T-helper 9 cell (primary cell): Measurements from ENCODE around the gene TMF1.

Source experiments
- DNase-seq: peaks from one replicate; pipeline ENCODE4 v3.0.0-alpha.2; 2020
- total RNA-seq, 2 donors: gene quantifications; one replicate each; lab custom pipeline; 2026; lab: John Stamatoyannopoulos, UW

TMF1 gene, protein sequence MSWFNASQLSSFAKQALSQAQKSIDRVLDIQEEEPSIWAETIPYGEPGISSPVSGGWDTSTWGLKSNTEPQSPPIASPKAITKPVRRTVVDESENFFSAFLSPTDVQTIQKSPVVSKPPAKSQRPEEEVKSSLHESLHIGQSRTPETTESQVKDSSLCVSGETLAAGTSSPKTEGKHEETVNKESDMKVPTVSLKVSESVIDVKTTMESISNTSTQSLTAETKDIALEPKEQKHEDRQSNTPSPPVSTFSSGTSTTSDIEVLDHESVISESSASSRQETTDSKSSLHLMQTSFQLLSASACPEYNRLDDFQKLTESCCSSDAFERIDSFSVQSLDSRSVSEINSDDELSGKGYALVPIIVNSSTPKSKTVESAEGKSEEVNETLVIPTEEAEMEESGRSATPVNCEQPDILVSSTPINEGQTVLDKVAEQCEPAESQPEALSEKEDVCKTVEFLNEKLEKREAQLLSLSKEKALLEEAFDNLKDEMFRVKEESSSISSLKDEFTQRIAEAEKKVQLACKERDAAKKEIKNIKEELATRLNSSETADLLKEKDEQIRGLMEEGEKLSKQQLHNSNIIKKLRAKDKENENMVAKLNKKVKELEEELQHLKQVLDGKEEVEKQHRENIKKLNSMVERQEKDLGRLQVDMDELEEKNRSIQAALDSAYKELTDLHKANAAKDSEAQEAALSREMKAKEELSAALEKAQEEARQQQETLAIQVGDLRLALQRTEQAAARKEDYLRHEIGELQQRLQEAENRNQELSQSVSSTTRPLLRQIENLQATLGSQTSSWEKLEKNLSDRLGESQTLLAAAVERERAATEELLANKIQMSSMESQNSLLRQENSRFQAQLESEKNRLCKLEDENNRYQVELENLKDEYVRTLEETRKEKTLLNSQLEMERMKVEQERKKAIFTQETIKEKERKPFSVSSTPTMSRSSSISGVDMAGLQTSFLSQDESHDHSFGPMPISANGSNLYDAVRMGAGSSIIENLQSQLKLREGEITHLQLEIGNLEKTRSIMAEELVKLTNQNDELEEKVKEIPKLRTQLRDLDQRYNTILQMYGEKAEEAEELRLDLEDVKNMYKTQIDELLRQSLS
- total RNA-seq, result 216 to 235 reads per million in 2 donors

DNA sequence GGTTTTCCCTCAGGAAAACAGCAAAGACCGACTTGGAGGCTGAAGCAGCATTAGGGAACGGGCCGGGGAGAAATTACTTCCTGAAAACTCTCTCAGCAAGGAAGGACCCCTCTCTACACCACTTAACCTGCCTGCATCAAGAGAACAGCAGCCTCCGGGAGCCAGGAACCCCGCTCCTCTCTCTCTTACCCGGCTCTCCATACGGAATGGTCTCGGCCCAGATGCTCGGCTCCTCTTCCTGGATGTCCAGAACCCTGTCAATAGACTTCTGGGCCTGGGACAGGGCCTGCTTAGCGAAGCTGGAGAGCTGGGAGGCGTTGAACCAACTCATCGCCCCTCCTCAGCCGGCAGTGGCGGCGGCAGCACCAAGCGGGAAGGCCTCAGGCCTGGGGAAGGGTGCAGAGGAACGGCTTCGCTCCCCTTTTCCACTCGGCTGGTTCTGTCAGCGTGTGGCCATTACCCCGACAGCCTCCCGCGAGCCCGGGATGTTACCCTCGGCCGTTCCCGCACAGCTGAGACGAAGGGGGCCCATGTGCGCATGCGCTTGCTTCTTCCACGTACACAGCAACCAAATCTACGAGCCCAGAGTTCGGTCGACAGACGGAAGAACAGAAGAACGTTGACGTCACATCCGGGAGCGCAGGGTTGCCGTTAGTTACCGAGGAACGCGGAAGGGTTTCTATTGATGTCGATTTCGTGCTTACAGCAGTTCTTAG lies at the start of gene TMF1:
Gene TMF1, minus strand, starts transcription at position 578 of the 716 bp plus-strand sequence. Its CDS starts 247 bp downstream, at position 331.
- DNase-seq, result peak; percentile 97

DNA sequence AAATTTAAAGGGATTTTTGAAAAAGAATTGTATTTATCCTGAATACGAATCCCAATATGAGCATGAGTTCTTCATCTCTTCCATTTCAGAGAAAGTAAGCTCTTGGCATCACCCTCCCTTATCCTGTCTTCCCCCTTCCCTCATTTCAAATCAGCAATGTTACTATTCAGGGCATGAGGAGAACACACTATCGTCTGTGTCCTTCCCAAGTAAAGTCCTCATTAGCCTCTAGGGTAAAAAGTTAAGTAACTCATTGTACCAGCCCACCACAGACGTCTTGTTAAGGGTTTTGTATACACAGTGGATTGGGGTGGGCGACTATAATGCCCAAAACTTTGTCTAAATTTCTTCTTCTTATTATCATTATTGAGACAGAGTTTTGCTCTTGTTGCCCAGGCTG lies 47.4 kb upstream of the TMF1 start:
- no peak for DNase-seq

DNA sequence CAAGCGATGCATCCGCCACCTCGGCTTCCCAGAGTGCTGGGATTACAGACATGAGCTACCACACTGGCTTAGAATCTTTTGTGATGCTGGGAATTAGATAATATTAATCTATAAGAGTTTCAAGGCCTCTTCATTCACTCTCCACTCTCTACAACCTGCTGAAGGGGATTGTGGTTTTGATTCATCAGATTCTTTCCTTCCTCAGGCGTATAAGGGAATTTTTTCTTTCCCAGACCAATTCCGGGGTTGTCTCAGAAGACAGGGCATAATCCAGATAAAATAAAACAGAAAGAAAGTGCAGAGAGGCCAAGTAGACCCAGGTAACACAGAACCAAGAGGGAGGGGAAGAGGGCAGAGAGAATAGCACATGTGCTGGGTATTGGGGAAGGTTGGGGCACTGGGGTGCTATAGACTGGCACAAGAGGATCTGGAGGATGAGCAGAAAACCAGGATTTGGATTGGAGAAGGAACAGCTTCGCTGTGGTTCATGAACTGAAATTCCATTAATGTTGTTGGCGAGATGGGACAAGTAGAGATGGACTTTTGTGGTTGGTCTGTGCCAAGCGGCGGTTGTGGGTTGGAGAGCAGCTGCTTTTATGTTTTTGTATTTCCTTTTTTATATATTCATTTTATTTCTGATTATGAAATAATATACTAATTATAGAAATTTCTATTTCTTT lies 45.4 kb upstream of the TMF1 start:
- no peak for DNase-seq

DNA sequence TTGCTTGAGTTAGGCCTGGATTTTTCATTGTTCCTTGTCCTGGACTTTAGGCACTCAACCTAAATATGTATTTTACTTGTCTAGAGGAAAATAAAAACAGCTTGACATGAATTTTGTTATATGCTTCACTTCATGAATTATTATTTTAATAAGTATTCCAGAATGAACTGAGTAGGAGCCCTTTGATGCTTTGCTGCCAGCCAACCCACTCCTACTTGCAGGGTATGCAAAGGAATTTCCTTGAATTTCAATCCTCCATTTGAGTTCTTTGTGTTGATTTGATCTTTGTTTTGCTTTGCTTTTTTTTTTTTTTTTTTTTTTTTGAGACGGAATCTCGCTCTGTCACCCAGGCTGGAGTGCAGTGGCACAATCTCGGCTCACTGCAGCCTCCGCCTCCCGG lies 44.2 kb upstream of the TMF1 start:
- no peak for DNase-seq

DNA sequence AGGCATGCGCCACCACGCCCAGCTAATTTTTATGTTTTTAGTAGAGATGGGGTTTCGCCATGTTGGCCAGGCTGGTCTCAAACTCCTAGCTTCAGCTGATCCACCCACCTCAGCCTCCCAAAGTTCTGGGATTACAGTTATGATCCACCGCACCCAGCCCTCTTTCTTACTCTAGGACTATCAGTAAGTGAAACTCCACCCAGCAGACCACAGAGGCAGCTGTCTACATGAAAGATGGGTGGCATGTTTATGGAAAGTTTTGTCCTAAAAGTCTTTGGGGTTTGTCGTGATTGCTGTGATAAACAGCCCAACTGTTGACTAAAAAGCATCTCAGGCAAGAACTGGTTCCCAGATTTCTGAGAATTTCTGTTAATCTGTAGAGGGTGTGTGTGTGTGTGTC lies 43.5 kb upstream of the TMF1 start:
- no peak for DNase-seq

DNA sequence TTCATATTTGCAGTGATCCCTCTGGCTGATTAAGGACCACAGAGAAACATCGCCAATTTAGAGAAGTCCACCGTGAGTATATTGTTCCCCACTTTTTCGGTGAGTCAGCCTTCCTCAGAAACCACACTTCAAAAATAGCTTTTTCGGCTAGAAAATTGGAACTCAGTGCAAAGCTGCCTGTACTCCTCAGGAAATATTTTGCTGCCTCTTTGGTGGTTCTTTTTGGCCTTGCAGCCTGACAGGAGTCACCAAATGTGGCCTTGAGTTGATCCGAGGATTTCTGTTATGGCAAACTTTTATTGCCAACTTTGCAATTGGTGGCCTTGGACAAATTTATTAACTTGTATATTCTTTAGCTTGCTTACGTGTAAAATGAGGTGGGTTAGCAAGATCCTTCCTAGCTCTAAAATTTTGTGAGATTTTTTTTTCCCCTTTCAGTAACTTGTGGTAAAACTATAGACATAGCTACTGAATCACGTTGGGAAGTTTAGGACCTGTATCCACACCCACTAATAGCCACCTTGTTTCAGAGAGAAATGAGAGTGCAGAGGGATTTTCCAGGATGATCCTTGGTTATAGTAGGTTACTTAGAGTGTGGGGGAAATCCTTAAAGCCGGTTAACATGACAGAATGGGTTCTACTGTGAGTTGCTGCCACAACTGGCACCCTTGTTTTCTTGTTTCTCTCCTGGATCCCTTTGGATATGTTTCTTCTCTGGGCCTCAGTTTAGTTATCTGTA lies 42.5 kb upstream of the TMF1 start:
- no peak for DNase-seq

DNA sequence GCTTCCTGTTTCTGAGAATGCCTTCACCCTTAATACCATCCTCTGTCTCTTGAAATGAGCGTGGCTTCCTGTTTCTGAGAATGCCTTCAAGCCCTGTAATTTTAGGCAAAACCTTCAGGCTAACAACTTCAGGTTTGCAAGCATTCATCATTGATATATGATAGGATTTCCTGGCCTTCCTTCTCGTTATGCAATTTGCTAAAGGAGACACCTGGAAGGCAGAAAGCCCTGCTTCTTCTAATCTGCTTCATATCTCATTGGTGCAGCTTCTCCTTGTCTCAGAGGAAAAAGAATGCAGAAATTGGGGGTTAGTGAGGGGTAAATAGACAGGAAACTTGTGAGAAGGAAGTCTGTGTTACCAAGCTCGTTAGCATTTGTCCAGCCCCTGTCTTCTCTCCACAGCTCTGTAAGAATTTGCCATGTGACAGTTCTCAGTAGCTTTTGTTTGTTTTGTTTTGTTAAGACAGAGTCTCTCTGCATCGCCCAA lies 39.9 kb upstream of the TMF1 start:
- DNase-seq, result no peak

DNA sequence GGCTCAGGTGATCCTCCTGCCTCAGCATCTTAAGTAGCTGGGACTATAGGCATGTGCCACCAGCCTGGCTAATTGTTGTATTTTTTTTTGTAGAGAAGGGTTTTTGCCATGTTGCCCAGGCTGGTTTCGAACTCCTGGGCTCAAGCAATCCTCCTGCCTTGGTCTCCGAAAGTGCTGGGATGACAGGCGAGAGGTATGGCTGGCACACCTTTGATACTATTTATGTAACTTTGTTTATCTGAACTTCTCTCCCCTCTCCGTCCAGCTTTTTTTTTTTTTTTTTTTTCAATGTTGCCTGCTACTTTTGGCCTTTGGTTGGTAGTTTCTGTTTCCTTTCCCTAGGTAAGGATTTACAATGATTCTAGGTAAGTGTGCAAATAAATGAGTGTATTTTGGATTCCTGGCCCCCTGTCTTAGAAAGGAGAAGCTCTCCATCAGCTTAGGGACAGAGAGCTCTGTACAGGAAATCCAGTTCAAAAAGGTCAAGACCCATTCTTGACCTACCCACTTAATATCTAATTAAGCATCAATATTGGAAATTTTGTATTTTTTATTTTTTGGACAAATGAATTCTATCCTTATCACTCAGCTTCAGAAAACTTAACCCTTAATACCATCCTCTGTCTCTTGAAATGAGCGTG lies 39.4 kb upstream of the TMF1 start:
- no peak for DNase-seq

DNA sequence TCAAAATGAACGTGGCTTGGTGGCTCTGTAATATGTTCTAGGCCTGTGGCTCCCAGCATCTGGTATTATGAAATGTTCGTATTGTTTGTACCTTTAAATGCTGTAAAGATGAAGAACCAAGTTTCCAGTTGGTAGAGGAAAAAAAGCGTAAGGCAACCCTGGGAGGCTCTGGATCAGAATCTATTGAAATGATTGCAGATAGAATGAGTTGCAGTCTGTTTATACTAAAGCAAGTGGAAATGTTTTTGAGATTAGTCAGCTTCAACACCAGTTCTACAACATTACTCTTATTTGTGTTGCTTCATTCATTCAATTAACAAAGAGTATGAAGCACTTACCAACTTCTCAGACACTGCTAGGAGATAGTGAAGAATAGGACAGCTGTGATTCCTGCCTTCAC lies 37.9 kb upstream of the TMF1 start:
- DNase-seq, result no peak

DNA sequence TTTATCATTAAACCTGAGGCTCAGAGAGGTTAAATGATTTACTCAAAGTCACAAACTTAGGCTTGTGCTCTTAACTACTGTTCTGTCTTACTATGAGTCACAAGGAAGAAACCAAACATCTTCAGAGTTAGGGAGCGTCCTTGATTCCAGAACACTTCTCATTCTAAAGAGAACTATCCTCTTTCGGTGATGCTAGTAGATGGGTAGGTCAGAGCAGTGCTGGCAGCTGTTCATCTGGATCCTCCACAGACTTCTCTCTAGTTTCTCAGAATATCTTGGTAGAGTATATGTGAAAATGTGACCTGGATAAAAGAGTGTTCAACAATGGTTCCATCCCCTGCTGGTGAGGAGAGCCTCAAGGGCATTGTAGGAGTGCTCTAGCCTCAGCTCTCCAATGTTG lies 35.9 kb upstream of the TMF1 start:
- no peak for DNase-seq

DNA sequence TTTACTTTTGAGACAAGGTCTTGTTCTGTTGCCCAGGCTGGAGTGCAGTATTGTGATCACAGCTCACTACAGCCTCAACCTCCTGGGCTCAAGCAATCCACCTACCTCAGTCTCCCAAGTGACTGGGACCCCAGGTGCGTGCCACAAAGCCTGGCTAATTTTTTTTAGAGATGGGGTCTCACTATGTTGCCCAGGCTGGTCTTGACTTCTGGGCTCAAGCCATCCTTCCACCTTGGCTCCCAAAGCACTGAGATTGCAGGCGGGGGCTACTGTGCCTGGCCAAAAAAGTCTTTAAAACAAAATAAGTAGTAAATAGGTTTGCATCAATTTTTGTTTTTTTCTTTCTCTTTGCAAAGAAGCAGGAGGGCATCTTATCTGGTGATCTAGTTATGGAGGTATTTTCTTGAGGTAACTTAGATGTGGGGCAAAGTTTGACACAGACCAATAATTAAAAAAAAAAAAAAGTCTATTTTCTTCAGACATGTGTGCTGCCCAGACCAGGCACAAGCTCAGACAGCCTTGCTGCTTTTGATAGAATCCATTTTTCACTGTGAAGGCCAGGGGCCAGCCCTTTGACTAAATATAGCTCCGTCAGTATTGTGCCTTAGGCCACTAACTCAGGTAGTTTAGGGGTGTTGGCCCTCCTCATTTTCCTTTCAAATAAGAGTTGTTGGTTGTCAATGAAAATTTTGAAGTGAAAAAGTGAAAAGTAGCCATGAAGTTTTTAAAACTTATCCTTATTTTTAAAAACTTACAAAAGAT lies 35.1 kb upstream of the TMF1 start:
- DNase-seq, result no peak

DNA sequence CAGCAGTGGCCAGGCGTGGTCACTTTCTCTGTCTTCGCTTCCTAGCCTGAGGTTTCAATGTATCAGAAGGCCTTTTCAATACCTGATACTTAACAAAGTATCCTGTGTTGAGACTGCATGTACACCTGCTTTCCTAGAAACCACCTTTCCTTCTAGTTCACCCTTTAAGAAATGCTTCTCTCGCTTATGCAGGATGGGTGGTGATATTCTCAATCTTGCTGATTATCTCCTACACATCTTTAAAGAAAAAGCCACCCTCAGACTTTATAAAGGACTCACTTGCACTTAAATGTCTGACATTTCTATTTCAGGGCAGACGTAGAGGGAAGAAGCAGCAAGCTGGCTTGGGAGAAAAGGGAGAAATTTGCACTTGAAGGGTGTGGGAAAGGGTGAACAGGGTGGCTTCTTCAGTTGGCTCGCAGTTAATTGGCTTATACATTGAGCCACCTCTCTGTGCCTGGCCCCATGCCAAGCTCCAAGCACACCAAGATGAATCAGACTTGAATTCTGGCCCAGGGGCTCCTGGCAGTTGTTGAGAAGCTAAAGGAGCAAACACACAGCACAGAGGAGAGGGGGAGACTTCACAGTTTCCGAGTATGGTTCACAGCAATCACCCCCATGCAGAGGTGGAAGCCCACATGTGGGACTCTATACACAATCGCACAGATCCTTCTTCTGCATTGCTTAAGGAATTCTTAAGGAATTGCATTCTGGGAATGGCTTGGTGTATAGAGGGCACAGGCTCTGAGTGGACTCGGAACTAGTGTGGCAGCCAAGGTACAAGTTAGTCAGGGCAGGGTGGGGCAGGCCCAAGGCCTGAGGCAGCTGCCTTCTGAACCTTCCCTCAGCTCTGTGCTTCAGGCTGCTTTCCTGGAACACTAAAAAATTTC lies 33.9 kb upstream of the TMF1 start:
- DNase-seq, result peak; percentile 57

DNA sequence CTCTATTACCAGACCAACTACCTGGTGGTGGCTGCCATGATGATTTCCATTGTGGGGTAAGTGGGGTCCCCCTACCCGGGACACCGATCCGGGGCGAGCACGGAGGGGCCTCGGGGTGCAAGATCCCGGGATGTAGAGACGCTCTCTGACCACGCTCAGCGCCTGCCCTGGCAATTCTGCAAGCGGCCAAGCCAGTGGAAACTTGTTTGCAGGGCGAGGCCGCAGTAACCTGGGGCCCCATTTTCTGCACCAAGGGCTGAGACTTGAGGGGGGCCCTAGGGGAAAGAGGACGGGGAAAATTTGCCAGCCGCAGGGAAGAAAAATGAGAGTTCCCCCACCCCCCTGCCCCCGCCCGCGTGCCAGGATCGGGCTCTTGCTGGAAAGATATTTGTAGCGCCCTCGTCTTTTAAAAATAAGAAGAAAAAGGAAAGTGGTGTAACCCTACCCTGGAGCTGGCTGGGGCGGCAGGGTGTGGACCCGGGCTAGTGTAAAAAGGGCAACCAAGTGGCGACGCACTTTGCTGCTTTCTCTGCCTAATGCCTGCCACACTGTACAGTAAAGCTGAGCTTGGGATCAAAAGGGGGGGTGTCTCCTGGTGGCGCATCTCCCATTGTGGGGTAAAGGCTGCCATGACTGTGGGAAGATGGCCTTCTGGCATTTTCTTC lies 33.2 kb upstream of the TMF1 start:
- DNase-seq, result no peak

DNA sequence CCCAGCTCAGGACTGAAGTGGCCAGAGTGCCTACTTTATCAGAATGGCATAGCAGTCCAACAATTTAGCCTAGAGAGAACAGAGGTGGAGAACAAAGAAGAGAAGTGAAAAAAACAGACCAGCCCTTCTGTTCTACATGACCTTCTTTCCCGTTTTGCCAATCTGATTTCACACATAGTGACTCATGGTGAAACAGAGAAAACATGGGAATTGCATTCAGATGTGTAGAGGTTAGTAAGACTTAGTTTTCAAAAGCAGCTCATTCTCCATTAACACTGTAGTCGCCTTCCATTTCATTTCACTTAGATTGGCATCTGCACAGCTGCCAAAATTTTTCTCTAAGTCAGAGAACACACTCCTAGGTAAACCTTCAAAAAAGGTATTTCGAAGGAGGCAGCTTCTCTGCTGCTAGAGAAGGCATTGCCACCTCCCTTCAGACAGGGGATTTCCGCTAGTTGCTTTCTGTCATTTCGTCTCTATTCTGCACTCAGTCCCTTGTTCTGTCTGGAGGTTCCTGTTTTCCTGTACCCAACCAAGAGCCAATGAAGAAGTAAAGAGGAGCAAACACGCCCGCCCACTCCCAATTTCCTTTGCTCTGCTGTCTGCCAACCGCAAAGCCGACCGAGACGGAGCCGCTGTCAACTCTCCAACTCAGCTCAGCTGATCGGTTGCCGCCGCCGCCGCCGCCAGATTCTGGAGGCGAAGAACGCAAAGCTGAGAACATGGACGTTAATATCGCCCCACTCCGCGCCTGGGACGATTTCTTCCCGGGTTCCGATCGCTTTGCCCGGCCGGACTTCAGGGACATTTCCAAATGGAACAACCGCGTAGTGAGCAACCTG lies 32.4 kb upstream of the TMF1 start, which contains the start of gene ARL6IP5:
Gene ARL6IP5, plus strand, starts transcription at position 612 of the 842 bp plus-strand sequence. Its CDS starts 111 bp downstream, at position 723.
- peak; percentile 88 for DNase-seq

DNA sequence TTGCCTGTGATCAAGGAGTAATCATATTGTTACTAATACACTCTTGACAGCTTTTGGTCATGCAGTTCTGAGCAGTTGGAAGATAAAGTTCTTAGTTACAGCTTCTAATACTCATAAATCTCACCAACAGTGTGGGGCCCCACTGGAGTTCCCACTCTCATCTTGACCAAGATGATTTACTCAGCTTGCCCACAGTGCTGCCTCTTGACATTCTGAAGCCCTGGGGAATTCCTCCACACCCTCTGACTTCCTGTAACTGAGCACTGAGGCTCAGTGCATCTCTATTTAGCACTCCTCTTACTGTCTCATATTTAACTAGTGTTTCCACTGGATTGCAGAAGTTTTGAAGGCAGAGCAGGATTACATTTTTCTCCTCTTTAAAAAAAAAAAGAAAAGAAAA lies 30.7 kb upstream of the TMF1 start:
- peak; percentile 42 for DNase-seq

DNA sequence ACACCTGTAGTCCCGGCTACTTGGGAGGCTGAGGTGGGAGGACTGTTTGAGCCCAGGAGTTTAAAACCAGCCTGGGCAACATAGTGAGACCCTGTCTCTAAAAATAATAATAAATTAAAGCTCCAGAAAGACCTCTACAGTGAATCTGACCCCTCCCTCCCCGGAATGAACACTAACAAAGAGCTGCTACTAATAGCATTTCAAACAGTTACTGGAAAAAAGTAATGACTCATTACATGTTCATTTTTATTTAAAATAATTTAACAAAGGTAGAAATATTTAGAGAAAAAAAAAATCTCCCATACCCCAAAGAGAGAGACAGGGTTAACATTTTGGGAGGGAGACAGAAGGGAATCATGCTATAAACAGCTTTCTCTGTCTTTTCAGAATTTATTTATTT lies 30.2 kb upstream of the TMF1 start:
- DNase-seq, result no peak
